ENCODE data around the gene SDC4. TPM values are rescaled to one million over a fixed set of nuclear protein-coding genes. Genes with fewer than 3 reads are reported as not detected.

Gene SDC4
- total and polyA plus RNA-seq, 2 experiments from 2014 or later, result 28.5 to 39.9 TPM

- peaks cover 8% of the 10 kb centered on the region; the same call in 1 of the 2 replicates for H3K4me1 ChIP-seq (ENCODE audit: insufficient read depth)
- H3F3A ChIP-seq (replicated peaks; ENCODE audit: low read depth), result no peaks in the 10 kb centered on the region
- no peak within 1 kb of the TSS for H3K27ac Mint-ChIP-seq
- H3K4me1 Mint-ChIP-seq, result peaks cover 10% of the 10 kb centered on the region
- no peaks in the 10 kb centered on the region for H4K20me1 ChIP-seq (replicated peaks; ENCODE audit: insufficient read depth)
- H3K27ac ChIP-seq (ENCODE audit: low read depth), result no peak within 1 kb of the TSS
- no peaks in the 10 kb centered on the region for H3K9me2 ChIP-seq (ENCODE audit: insufficient read depth)
- no peaks in the 10 kb centered on the region for H3K36me3 ChIP-seq (ENCODE audit: insufficient read depth)
- no peak within 1 kb of the TSS for H2AFZ ChIP-seq
- no peak for ATAC-seq
- no peaks in the 10 kb centered on the region for H3K36me3 Mint-ChIP-seq (ENCODE audit: low read depth)
- no peak within 1 kb of the TSS for H3K4me3 Mint-ChIP-seq
- no peaks in the 10 kb centered on the region for H3K9me3 Mint-ChIP-seq
- no peaks in the 10 kb centered on the region for H3K79me2 ChIP-seq (replicated peaks; ENCODE audit: insufficient read depth)
- H3K4me3 ChIP-seq, result no peak within 1 kb of the TSS
- TF ChIP-seq NANOG (IDR thresholded peaks at IDR 0.05; ENCODE audit: borderline replicate concordance) (no peak), ZNF114 (CRISPR knock-in tag; IDR thresholded peaks at IDR 0.05) (no peak), STAT1 (IDR thresholded peaks at IDR 0.05; ENCODE audit: unreplicated experiment) (no peak), CTCF (conservative IDR thresholded peaks at IDR 0.05; ENCODE audit: low read depth in 2 of 2) (no peak)
- DNase-seq (ENCODE audit: low spot score), result no peak
- peaks cover 5% of the 10 kb centered on the region for H3K27me3 ChIP-seq (ENCODE audit: insufficient read depth)
- peaks cover 4% of the 10 kb centered on the region for H3K27me3 Mint-ChIP-seq (ENCODE audit: insufficient read depth, low read depth, poor library complexity)
- no peak within 1 kb of the TSS for H3K4me2 ChIP-seq
These were observed 30.0 kb upstream of the SDC4 start, which contains the start of gene TP53TG5 for GRCh38 chr20:45378191-45378590. TP53TG5 (minus strand) TSS chr20:45378325; CDS start chr20:45378236, 89 bp downstream.

- Histone ChIP-seq H2AFZ (no peak overlapping the region), H3K36me3 (ENCODE audit: insufficient read depth) (no peaks in the 10 kb centered on the region), H4K20me1 (replicated peaks; ENCODE audit: insufficient read depth) (no peaks in the 10 kb centered on the region), H3K79me2 (replicated peaks; ENCODE audit: insufficient read depth) (no peaks in the 10 kb centered on the region), H3K27me3 (ENCODE audit: insufficient read depth) (peaks cover 12% of the 10 kb centered on the region), H3K4me3 (no peak overlapping the region), H3K27ac (ENCODE audit: low read depth) (no peak overlapping the region), H3F3A (replicated peaks; ENCODE audit: low read depth) (no peaks in the 10 kb centered on the region), H3K4me1 (ENCODE audit: insufficient read depth) (peaks cover 11% of the 10 kb centered on the region; the same call in 1 of the 2 replicates), H3K4me2 (no peak overlapping the region), H3K9me2 (ENCODE audit: insufficient read depth) (no peaks in the 10 kb centered on the region)
- H3K4me3 Mint-ChIP-seq, result no peak overlapping the region
- H3K27ac Mint-ChIP-seq, result no peak overlapping the region
- DNase-seq (ENCODE audit: low spot score) (no peak), ATAC-seq (no peak)
- H3K4me1 Mint-ChIP-seq, result peaks cover 16% of the 10 kb centered on the region
- peaks cover 10% of the 10 kb centered on the region for H3K27me3 Mint-ChIP-seq (ENCODE audit: insufficient read depth, low read depth, poor library complexity)
- H3K9me3 Mint-ChIP-seq, result no peaks in the 10 kb centered on the region
- no peaks in the 10 kb centered on the region for H3K36me3 Mint-ChIP-seq (ENCODE audit: low read depth)
- TF ChIP-seq ETS1 (IDR thresholded peaks at IDR 0.05), result no peak
- TF ChIP-seq CREB1 (CRISPR knock-in tag; IDR thresholded peaks at IDR 0.05; ENCODE audit: low read depth), result no peak
- no peak for TF ChIP-seq ZNF114 (CRISPR knock-in tag; IDR thresholded peaks at IDR 0.05)
- no peak for TF ChIP-seq ZNF462 (CRISPR knock-in tag; IDR thresholded peaks at IDR 0.05)
- no peak for TF ChIP-seq CTCF (conservative IDR thresholded peaks at IDR 0.05; ENCODE audit: low read depth in 2 of 2)
- TF ChIP-seq NANOG (IDR thresholded peaks at IDR 0.05; ENCODE audit: borderline replicate concordance), result no peak
- TF ChIP-seq EZH2phosphoT487 (IDR thresholded peaks at IDR 0.05; ENCODE audit: unreplicated experiment), result no peak
- no peak for TF ChIP-seq JUNB (IDR thresholded peaks at IDR 0.05; ENCODE audit: unreplicated experiment)
- TF ChIP-seq EZH2 (IDR thresholded peaks at IDR 0.05; ENCODE audit: low read depth, unreplicated experiment), result no peak
- no peak for TF ChIP-seq POLR2AphosphoS5 (IDR thresholded peaks at IDR 0.05; ENCODE audit: low read depth)
These were observed 29.0 kb upstream of the SDC4 start for GRCh38 chr20:45377269-45377668.
